DOHH2 (cell line): Measurements from ENCODE around the gene CTBP1.

Source experiments
- CTCF ChIP-seq: fragments of 200-600 bp; sonication (generic); IDR thresholded peaks from one replicate; pipeline ENCODE4 v1.5.1; 2014; ENCODE audit warnings: antibody characterized with exemption, mild to moderate bottlenecking, low read depth, low read length; ENCODE audit not compliant: poor library complexity, severe bottlenecking
- EZH2phosphoT487 ChIP-seq: fragments of 200-600 bp; sonication (generic); IDR thresholded peaks from 2 replicates; pipeline ENCODE4 v1.6.1; 2017; ENCODE audit warnings: borderline replicate concordance, mild to moderate bottlenecking, antibody characterized with exemption, low read length, moderate library complexity, mixed read lengths

- no peak for TF ChIP-seq CTCF
- TF ChIP-seq EZH2phosphoT487, result no peak
These were observed 41.2 kb downstream of the CTBP1 start for GRCh38 chr4:1207603-1208265.
